ENCODE data around the gene AOPEP.

- no peak for TF ChIP-seq CTCF (IDR thresholded peaks at IDR 0.05; ENCODE audit: low read depth, low read length, poor library complexity, severe bottlenecking)
- TF ChIP-seq EZH2phosphoT487 (IDR thresholded peaks at IDR 0.05; ENCODE audit: borderline replicate concordance, low read length), result no peak
Observed at GRCh38 chr9:94804316-94804715, 77.8 kb downstream of the AOPEP start.

Data from DOHH2 (cell line).